Jurkat, Clone E6-1 (cell line): ENCODE data around the gene CETN1.

ENCODE experiments used
- DNase-seq: peaks from one replicate; pipeline ENCODE4 v3.0.0-alpha.2; 2011; ENCODE audit warnings: low read depth, low spot score
- H3K4me3 ChIP-seq: 2 replicates; pipeline ENCODE4 v1.5.1; 2011; ENCODE audit warnings: mild to moderate bottlenecking, low read length, control low read depth, moderate library complexity

The CETN1 gene

DNA sequence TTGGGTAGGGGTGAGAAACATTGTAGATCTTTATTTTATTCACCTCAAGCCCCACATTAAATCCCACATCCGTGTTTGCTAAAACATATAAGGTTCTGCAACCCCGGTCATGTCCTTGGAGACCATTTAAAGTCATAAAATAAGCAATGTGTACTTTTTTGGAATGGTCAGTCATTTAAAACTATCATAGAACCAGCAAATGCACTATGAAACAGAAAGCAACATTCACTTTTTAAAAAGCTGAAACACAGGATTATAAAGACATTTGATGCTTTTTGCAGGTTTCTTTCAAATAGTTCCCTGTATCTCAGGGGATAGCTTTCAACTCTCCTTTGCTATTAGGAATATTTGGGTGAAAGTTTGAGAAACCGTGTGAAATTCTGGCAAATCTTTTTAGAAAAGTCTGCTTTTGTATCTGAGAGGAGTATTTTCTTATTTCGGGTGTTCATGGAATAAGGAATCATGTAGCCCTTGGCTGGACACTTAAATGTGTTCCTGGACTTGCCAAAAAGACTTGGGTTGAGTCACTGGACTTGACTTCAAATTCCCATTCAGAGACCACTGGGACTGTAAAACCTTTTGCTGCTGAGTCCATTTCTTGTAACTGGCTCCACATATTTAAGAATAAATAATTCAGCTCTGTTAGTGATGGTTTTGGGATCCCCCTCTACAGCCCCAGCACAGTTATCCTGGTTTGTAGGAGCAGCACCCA, 5.9 kb upstream of the CETN1 start:
- no peak overlapping the region for H3K4me3 ChIP-seq
- no peak for DNase-seq

DNA sequence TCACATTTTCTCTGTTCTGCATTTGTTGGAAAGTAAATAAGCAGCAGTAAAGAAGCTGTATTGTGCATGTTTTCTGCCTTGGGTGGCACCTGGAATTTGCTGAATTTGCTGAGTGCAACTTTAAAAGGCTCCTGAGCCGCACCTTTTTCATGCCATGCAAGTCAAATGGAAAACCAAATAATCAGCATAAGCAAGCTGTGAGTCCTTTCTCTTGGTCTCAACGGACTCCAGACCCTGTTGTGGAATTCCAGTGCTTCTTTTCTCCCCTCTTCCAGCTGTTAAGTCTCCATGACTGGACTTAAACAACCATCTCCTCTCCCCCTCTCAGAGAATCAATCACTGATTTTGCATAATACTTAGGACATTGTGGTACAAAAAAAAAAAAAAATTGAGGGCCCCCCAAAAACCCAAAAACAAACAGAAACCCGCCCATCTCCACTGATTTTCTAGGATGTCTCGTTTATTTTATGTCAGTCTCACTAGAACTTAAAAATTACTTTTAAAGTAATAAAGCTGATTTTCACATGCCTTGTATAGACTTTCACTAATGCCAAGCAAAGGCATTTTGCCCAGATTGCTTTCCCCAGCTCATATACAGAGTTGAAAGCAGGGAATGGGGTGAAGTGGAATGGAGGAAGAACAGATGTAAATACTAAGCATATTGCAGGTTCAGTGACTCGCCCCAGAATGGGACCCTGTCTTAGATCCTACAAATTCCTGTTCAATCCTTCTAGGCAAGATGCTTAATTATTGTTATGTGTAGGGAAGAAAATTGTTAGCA, 5.1 kb upstream of the CETN1 start:
- H3K4me3 ChIP-seq, result no peak overlapping the region
- no peak for DNase-seq

DNA sequence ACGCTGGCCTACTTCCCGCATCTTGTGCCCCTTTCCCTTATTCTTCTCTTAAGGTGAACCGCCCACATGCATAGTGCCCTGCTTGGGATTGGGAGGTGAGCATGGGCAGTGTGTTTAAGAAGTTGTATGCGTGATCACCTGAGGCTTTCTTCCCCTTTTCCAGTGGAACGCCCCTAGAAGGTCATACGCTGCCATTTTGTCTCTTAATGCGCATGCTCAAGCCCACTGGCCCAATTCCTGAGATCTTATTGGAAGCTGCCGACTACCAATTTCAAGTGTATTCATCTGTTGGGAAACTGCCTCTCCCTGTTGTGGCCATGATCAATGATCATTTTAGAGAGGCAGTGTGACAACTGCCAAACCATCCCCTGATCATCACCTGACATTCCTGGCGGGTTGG, 3.3 kb upstream of the CETN1 start:
- DNase-seq, result no peak
- no peak overlapping the region for H3K4me3 ChIP-seq

DNA sequence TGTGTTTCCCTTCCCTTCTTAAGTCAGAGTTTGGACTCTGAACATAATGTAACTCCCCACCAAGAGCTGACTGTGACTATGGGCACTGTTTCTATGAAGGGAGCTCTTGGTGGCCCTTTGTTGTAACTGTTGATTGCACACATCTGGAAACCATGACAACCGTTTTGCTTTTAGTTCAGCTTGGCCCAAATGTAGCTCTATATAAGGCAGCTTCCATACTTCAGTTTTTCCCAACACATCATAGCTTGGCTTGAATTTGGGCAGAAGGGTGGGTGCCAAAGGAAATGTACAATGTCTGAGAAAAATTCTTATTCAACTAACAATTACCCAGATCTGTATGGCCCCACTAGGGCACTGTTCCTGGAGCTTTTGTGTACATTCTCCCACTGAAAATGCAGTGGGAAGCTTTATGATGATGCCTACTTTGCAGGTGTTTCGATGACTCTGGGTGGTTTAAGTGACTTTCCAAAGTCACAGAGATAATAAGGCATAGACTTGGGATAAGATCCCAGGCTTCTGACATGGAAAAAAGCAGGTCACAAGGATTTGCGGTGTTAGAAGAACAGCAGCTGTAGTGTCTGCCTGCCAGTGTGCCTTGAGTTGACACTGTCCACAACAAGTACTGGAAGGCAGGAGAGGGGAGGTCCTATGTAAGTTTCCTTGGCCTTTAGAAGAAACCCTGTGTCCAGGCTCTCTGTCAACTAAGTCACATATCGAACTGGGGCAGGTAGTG, 2.4 kb upstream of the CETN1 start:
- no peak for DNase-seq
- no peak overlapping the region for H3K4me3 ChIP-seq

DNA sequence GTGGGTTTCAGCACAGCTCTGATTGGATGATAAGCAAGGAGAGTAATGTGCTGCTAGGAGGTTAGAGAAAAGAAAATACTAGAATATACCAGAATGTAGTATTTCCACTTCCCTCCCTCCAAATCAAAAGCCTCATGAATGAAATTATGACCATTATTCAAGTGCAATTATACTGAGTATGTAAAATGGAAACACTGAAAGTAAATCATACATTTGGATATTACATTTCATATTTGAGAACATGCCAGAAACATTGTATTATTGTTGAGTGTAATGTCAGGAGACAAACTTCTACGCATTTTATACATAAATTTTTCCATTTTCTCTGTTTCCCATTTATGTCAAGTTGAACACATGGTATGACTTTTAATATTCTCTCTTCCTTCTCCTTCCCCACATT, 942 bp upstream of the CETN1 start:
- DNase-seq, result no peak
- H3K4me3 ChIP-seq, result no peak overlapping the region

DNA sequence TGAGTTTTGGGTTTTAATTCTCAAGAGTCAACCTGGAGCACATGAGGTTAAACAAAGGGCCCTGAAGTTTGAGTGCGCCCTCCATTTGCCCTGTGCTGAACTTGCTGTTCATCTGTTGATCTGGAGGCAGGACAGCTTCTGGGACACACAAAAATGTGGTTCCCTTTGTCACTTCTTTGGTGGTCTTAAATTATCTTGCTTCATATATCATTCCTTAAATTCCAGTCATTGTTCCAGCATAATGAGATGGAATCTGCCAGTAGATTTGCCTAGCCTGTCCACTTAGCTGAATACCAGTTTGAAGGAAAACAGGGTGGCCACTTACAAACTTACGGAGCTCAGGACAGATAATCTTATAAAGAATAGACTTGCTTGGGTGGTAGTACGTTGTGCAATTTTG, 916 bp downstream of the CETN1 start:
- DNase-seq, result no peak
- H3K4me3 ChIP-seq, result no peak overlapping the region

DNA sequence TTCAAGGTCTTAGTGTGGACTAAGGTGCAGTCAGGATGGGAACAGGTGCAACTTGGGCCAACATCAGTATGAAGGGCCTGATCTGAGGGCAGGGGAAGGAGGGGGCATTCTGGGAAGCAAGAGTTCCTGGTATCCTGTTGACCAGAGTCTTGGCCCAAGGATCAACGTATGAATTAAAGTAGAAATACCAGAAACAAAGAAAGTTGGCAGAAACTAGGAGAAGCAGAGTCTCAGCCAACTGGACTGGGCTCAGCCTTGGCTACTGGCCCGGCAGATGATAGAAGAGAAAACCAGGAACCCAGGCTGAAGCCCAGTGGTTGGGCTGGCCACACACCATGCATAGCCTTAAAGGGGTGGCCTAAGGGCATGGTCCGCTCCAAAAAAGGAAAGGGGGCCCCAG, 2.3 kb downstream of the CETN1 start:
- DNase-seq, result no peak
- H3K4me3 ChIP-seq, result no peak overlapping the region

DNA sequence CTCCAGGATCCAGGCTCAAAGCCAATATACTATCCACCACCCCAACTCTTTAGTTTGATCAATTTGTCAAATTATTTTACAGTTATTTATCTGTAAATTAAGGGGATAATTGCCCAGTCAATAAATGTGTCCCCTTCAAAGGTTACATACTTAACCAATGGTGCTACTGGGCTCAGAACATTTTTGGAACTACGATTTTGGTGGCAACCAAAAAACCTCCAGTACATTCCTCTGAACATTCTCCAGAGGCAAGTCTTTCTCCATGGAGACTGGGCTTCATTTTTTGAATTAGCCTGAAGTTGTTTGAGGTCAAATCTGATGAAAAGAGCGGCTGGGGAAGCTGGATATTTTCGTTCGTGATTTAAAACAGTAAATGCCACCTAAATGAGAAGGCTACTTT, 14.9 kb downstream of the CETN1 start:
- DNase-seq, result no peak
- H3K4me3 ChIP-seq, result no peak overlapping the region

DNA sequence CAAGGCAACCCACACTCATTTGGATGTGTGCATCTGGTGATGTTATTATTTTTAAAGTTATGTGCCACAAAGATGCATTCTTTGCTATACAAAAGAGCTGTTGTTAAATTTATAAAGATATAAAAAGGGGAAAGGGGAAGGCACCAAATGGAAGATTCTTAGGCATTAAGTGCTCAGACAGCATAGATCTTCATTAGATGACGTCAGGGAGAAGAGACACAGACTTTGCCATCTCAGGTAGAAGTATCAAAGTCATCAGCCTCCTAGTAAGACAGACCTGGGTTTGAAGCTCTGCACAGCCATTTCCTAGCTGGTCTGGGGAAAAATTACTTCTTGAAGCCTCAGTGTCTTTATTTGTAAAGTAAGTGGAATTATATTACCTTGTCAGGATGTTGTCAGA, 15.4 kb downstream of the CETN1 start:
- DNase-seq, result no peak

DNA sequence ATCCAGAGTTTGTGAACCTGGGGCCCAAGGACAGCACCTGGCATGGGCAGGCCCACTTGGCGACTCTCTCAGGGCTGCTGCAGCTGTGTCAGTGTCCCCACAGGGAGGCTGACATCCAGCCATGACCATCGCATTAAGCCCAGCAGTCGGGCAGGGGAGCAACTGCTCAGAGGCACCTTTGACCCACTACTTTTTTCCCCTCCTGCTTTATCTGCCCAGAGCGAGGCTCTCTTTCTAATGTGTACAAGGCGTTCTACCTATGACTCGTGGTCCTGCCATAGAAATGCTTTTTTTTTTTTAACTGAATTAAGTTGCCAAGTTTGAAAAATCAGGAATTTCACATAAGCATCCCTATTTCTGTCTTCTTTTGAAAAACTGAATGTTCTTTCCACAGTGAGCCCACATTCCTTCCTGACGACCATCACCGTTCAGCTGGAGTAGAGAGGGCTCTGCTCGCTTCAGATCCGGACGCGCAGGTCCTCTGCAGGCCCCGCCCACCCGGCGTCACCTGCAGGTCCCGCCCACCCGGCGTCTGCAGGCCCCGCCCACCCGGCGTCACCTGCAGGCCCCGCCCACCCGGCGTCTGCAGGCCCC, 16.2 kb downstream of the CETN1 start:
- peak; percentile 25 for DNase-seq
- H3K4me3 ChIP-seq, result no peak overlapping the region

More for the DNA sequence above, 15.4 kb downstream of the CETN1 start:
- no peak overlapping the region for H3K4me3 ChIP-seq

DNA sequence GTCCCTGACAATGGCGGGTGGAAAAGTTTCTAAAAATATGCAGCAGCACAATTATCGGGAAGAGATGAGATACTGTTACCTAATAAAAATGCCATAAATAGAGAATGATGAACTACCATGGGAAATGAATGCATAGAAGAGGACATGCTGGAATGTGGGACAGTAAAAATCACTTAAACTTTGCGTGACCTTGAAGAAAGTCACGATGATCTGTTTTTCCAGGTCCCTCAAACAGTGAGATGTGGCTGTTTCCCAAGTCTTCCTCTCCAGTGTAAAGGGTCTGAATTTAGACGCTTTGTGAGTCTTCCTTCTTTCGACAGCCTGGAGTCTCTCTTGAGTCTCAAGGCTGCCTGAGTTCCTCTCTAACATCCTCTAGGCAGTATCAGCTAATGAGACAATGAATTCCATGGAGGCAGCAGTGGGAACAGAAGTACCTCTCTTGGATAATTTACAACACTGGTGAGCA, 18.0 kb downstream of the CETN1 start:
- no peak for DNase-seq
- no peak overlapping the region for H3K4me3 ChIP-seq

DNA sequence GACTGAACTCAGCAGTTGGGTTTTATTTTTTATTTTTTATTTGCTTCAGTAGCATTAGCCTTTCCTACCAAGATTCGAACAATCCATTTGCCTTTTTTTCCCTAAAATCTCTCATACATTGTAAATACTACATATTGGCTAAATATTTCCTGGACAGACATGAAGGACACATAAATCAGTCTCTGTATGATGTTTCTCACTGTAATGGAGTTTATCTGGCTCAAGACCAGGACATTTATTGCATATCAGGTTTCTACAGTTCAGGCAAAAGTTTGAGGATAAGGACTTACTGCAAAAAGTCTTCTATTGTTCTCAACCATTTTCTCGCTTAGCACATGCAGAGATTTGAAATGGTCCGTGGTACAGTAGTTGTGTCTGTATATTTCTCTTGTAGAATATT, 19.9 kb downstream of the CETN1 start:
- DNase-seq, result no peak
- H3K4me3 ChIP-seq, result no peak overlapping the region

DNA sequence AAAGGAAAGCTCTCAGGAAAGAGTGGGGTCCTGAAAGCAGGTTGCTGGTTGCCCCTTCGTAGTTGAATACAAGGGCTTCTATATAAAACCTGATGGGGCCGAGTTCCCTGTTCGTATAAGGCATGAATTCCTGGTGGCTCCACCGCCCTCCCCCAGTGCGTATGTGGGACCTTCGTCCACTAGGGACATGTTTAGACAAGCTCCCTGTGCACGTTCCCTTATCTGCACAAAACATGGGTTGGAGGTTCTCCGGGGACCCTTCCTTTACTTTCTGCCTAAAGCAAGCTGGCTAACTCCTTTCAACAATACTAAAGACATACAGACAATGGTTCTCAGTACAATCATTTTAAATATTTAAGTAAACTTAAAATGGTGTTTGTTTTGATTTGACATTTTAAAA, 24.6 kb downstream of the CETN1 start:
- no peak for DNase-seq
- no peak overlapping the region for H3K4me3 ChIP-seq

DNA sequence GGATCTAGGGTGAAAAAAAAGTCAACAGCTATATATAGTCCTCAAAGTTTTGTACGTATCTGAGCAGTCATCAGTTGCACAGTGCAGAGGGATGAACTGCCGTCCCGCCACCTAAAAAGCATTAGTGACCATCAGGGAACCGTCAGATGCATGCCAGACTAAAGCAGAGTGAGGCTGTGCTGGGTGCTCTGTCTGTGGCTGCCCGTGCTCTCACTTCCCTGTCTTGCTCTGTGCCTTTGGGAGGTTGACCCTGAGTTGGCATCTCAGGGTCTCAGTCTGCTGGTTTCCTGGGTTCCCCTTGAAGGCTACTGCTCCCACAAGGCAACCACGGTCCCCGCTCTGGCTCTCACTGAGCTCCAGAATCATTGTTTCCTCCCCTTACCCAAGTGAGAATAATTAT, 27.8 kb downstream of the CETN1 start:
- no peak for DNase-seq
- H3K4me3 ChIP-seq, result no peak overlapping the region

DNA sequence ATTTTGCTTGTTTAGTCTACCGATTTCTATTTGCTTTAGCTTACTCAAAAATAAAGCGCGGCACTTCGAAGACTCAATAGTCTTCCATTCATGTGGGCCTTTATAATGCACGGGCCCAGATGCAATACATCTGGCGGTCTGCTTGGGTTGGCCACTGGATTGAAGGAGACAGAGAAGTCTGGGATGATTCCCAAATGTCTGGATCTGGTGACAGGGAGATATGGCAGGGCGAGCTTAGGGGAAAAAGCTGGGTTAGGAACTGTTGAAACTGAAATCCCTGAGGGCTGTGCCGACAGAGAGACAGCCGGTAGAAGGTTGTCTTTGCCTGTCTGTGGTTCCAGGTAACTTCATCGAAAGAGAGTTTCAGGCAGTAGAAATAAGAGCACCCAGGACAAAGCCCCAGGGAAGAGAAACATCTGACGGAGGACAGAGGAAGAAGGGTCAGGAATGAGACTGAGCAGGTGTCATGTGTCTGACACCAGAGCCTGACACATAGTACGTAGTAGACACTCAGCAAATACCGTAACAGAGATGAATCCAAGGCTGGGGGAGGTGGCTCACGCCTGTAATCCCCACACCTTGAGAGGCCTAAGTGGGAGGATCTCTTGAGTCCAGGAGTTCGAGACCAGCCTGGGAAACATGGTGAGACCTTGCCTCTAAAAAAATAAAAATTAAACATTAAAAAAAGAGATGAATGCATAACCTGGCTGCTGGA, 30.2 kb downstream of the CETN1 start:
- no peak overlapping the region for H3K4me3 ChIP-seq
- no peak for DNase-seq

DNA sequence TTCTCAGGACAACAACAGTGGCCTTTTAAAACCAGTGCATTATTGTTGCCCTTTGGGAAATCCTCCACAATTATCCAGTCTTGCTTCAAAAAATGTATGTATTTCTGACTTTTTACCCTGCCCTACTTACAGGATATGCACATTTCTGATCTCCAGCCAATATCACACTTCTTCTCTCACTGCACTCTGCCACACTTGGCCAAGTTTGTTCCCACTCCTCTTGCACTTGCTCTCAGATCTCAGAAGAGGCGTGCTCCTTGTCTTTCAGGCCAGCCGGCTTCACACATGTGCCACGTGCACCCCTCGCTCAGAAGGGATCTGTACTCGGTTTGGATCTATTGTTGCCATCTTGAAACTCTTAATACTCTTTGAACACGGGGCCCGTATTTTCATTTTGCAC, 32.0 kb downstream of the CETN1 start:
- DNase-seq, result no peak

DNA sequence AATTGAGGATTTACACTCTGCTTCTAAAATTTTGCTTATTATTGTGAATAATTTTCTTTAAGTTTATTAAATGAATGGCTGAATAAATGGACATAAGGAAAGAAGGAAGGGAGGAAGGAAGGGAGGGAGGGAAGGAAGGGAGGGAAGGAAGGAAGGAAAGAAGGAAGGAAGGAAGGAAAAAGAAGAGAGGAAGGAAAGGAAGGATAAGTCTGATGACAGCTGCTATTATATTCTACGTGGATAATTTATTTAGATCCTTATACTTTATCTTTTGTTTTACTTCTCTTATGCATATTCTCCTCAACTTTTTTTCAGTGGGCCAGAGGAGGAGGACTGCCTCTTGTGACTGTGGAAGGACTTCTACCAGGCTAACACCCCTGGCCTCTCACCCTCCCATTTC, 34.0 kb downstream of the CETN1 start:
- DNase-seq, result no peak
- H3K4me3 ChIP-seq, result no peak overlapping the region

More for the DNA sequence above, 32.0 kb downstream of the CETN1 start:
- no peak overlapping the region for H3K4me3 ChIP-seq

DNA sequence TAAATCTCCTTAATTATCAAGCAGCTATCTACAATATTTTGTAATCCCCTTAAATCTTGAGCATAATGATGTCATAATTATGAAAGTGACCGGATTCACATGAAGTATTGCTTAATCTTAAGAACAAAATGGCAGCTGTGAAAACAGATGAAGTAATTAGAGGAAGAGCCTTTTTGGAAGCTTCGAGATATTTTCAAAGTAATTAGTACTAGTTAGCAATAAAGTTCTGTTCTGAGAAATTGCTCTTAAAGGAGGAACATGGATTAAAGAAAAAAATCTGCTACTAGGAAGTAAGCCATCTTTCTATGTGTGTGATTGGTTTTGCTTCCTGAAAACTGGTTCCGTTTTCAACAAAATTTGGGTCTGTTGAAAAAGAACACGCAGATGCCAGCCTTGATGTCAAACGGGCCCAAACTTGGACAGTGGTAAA, 34.9 kb downstream of the CETN1 start:
- no peak overlapping the region for H3K4me3 ChIP-seq
- no peak for DNase-seq

DNA sequence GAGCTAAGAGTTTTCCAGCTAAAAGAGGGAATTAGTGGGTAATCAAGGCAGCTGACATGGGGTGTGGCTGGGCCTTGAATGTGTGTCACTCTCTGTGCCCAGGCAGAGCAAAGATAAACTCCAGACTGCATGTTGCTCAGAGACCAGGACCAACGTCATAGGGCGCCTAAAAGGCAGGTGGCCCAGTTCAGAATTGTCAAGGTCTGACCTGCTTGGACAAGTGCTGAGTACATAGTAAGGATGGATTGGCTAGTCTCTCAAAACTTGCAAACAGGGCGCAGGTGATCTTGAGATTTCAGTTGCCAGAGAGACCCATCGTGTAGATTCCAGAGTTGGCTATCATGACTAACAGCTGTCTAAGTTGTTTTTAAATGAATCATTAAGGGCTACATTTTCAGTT, 35.6 kb downstream of the CETN1 start:
- DNase-seq, result no peak
- H3K4me3 ChIP-seq, result no peak overlapping the region
